Endothelial cell of umbilical vein (primary cell): ENCODE measurements around the gene DUSP10. TPM values are rescaled to one million over a fixed set of nuclear protein-coding genes. Genes with fewer than 3 reads are reported as not detected.

Experiments used
- BruUV-seq: library from RNA; stranded (reverse); fragments of 400-500 nt; replicated peaks from 2 replicates; lab custom pipeline; 2021; lab: Mats Ljungman, UMichigan
- CTCF ChIA-PET: fragments of 300-600, 350-600 bp; sonication (Branson Sonifier 250); formaldehyde crosslinking; loops from one replicate; lab custom pipeline; 2021; ENCODE audit warnings: antibody characterized with exemption, inconsistent platforms; lab: Charles Lee
- POLR2A ChIA-PET: fragments of 300-600, 350-600 bp; sonication (Branson Sonifier 250); formaldehyde crosslinking; loops from one replicate; lab custom pipeline; 2021; ENCODE audit warnings: antibody characterized with exemption, inconsistent platforms; lab: Charles Lee
- DNase-seq: peaks from one replicate; pipeline ENCODE4 v3.0.0-alpha.2; 2011; ENCODE audit warnings: low read depth, low spot score
- FAIRE-seq: peaks from 2 replicates; lab custom pipeline; 2011; peaks lifted over from hg19 to GRCh38; lab: Jason Lieb, UNC
- H2AFZ ChIP-seq: 2 replicates; pipeline ENCODE4 v1.6.0; 2012; ENCODE audit warnings: low read depth, low read length, control low read depth, inconsistent platforms
- H3K27ac ChIP-seq: 2 replicates; pipeline ENCODE4 v1.5.1; 2011; ENCODE audit warnings: low read depth, mild to moderate bottlenecking, control low read depth, low read length, moderate library complexity; ENCODE audit not compliant: insufficient read depth
- H3K27me3 ChIP-seq, 2 experiments: 2 replicates each; pipeline versions ENCODE4 v1.6.0 to v1.6.1; 2011; ENCODE audit warnings: low read length in 2 of 2, mixed read lengths in 1 of 2; ENCODE audit not compliant: control insufficient read depth in 2 of 2, insufficient read depth in 2 of 2
- H3K36me3 ChIP-seq, 2 experiments: 2 replicates in 1 of 2; 3 replicates in 1 of 2; pipeline ENCODE4 v1.5.1; 2011; ENCODE audit warnings: low read length in 2 of 2, mild to moderate bottlenecking in 1 of 2, moderate library complexity in 1 of 2; ENCODE audit not compliant: control insufficient read depth in 2 of 2, insufficient read depth in 2 of 2; ENCODE audit errors: extremely low read depth in 1 of 2
- H3K4me1 ChIP-seq: 3 replicates; pipeline ENCODE4 v1.5.1; 2011; ENCODE audit warnings: mild to moderate bottlenecking, low read length; ENCODE audit not compliant: control insufficient read depth, insufficient read depth; ENCODE audit errors: extremely low read depth
- H3K4me2 ChIP-seq: 2 replicates; pipeline ENCODE4 v1.6.1; 2011; ENCODE audit warnings: low read length, control low read depth, mixed read lengths; ENCODE audit not compliant: insufficient read depth
- H3K4me3 ChIP-seq, 3 experiments: fragments of 200-600 bp in 1 of 3; sonication (generic), shearing (Covaris generic) in 1 of 3; replicated peaks in 1 of 3; 2 replicates each; pipeline ENCODE4 v1.5.1; 2011 to 2016; ENCODE audit warnings: control low read depth in 3 of 3, low read length in 3 of 3, mild to moderate bottlenecking in 2 of 3, inconsistent platforms in 1 of 3, low read depth in 1 of 3, moderate library complexity in 1 of 3; ENCODE audit not compliant: insufficient read depth in 1 of 3
- H3K79me2 ChIP-seq: 2 replicates; pipeline ENCODE4 v1.6.0; 2012; ENCODE audit warnings: low read length, inconsistent platforms; ENCODE audit not compliant: control insufficient read depth, insufficient read depth
- H3K9ac ChIP-seq: replicated peaks from 2 replicates; pipeline ENCODE3; 2011; ENCODE audit warnings: low read length, control low read depth; ENCODE audit not compliant: insufficient read depth; ENCODE audit errors: extremely low read depth
- H3K9me1 ChIP-seq: replicated peaks from 3 replicates; pipeline ENCODE4 v1.6.0; 2011; ENCODE audit warnings: mild to moderate bottlenecking, low read length; ENCODE audit not compliant: control insufficient read depth, insufficient read depth; ENCODE audit errors: extremely low read depth
- H3K9me3 ChIP-seq: replicated peaks from 2 replicates; pipeline ENCODE4 v1.5.1; 2012; ENCODE audit warnings: low read length, inconsistent platforms; ENCODE audit not compliant: control insufficient read depth, insufficient read depth
- H4K20me1 ChIP-seq: replicated peaks from 2 replicates; pipeline ENCODE3; 2011; ENCODE audit warnings: mild to moderate bottlenecking, low read length; ENCODE audit not compliant: control insufficient read depth, insufficient read depth; ENCODE audit errors: extremely low read depth
- EZH2 ChIP-seq: IDR thresholded peaks from 2 replicates; pipeline ENCODE4 v1.6.1; 2012; ENCODE audit warnings: borderline replicate concordance, low read depth, mild to moderate bottlenecking, moderate library complexity, low read length, inconsistent platforms; ENCODE audit not compliant: severe bottlenecking
- FOS ChIP-seq: IDR thresholded peaks from 2 replicates; pipeline ENCODE4 v1.6.1; 2011; ENCODE audit warnings: mild to moderate bottlenecking, low read length, moderate library complexity, borderline replicate concordance; ENCODE audit not compliant: insufficient read depth
- GATA2 ChIP-seq: IDR thresholded peaks from 2 replicates; pipeline ENCODE4 v1.7.0; 2011; ENCODE audit warnings: low read depth, mild to moderate bottlenecking, moderate library complexity, mixed read lengths, low read length; ENCODE audit not compliant: insufficient read length, insufficient read depth
- JUN ChIP-seq: IDR thresholded peaks from 2 replicates; pipeline ENCODE4 v1.6.1; 2011; ENCODE audit warnings: borderline replicate concordance, low read depth; ENCODE audit not compliant: insufficient read length, insufficient read depth
- MYC ChIP-seq: IDR thresholded peaks from one replicate; pipeline ENCODE4 v1.6.1; 2011; ENCODE audit warnings: mild to moderate bottlenecking, low read depth, low read length
- POLR2A ChIP-seq: IDR thresholded peaks from 2 replicates; pipeline ENCODE4 v1.6.1; 2012; ENCODE audit warnings: low read depth, mild to moderate bottlenecking, control low read depth, low read length
- POLR2AphosphoS5 ChIP-seq: IDR thresholded peaks from 2 replicates; pipeline ENCODE4 v1.6.1; 2012; ENCODE audit warnings: low read depth, mild to moderate bottlenecking, control low read depth, low read length, moderate library complexity; ENCODE audit not compliant: insufficient read depth
- dilution Hi-C: fragments of 300-500 bp; cut with MboI; formaldehyde crosslinking; loops from one replicate; pipeline ENCODE4 v1.15.0; 2019; ENCODE audit warnings: low sequenced_read_pairs; ENCODE audit not compliant: extremely low pct_ligation_motif_present
- intact Hi-C: fragments of 100-400 bp; cut with micrococcal nuclease; formaldehyde crosslinking; loops from one replicate; pipeline ENCODE4 v1.10.0; 2022
- polyA plus RNA-seq, 4 experiments: library from polyadenylated mRNA; depleted of rRNA in 3 of 4; stranded (reverse) in 3 of 4; unstranded in 1 of 4; fragments of >200 nt; gene quantifications; 2 replicates each; pipeline versions ENCODE4 v1.2.1 to v1.2.3, GENCODE V29; 2011 to 2012; ENCODE audit warnings: missing spikeins in 1 of 4
- total RNA-seq: library from RNA; stranded (reverse); gene quantifications from 2 replicates; pipeline ENCODE4 v1.2.3, GENCODE V29; 2021
- TF ChIP-seq, protein P1 (sequence below), 2 donors: IDR thresholded peaks; 1 replicate in 1 of 2; 2 replicates in 1 of 2; pipeline ENCODE4 v1.5.1; 2011; ENCODE audit warnings: low read length in 2 of 2, mild to moderate bottlenecking in 2 of 2, moderate library complexity in 2 of 2, control low read depth in 1 of 2, inconsistent platforms in 1 of 2, low read depth in 1 of 2; ENCODE audit not compliant: insufficient read depth in 1 of 2; ENCODE audit errors: extremely low read depth in 1 of 2
- TF ChIP-seq, protein P2 (sequence below): IDR thresholded peaks from 2 replicates; pipeline ENCODE4 v1.6.1; 2011; ENCODE audit not compliant: insufficient read depth, insufficient read length

Gene DUSP10
- total and polyA plus RNA-seq, 2 donors (not counting 3 experiments of a cell fraction or from before 2014, with no cell fraction given), result 1.6 to 1.9 TPM

DNA sequence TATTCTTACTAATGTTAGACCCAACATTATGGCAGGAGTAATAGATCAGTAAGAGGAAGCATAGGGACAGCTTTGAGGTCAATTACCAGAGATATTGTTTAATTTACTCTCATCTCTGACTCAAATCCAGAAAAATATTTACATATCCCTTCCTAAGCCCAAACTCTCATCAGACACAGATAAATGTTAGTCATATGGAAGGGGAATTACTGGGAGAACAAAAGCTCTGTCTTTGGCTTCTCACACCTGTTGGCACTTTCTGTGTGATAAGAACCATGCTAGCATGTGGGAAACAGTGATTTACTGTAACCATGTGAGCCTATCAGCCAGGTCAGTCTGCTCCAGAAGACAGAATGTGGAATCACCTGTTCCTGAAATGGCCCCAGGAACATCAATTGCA is 72.4 kb downstream of the DUSP10 start:
- FAIRE-seq, result no peak
- dilution Hi-C loops, result no loop called here
- Histone ChIP-seq H3K9me1 (no peaks in the 10 kb centered on the region), H3K4me3 (no peak overlapping the region), H3K9me3 (no peaks in the 10 kb centered on the region), H3K4me2 (no peak overlapping the region), H3K79me2 (no peaks in the 10 kb centered on the region), H3K27me3 (peaks cover 27 to 70% of the 10 kb centered on the region in 2 experiments), H3K4me1 (peaks cover 13% of the 10 kb centered on the region), H3K9ac (no peak overlapping the region), H4K20me1 (peaks cover 3% of the 10 kb centered on the region), H2AFZ (no peak overlapping the region), H3K27ac (no peak overlapping the region), H3K36me3 (no peaks in the 10 kb centered on the region)
- no peak for DNase-seq
- no peak for TF ChIP-seq EZH2
- BruUV-seq, result no TSS peak
- CTCF ChIA-PET, result no interaction called here
- intact Hi-C loops, result no loop called here
- POLR2A ChIA-PET, result no interaction called here

DNA sequence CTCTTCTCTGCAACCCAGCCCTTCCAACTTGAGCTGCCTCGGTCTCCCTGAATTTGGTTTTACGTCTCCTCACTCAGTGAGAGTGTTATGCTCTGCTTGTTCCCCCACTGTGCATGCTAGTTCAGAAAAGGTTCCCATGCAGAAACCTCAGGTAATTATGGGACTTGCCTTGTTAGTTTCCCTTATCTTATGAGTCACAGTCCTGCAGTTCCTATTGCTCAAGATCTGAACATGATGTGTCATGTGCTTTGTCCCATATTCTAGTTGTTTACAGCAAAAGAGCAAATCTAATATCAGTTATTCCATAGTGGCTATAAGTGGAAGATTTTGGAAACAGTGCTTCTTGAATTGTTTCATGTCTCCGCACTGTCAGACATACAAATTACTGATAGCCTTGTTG is 74.4 kb downstream of the DUSP10 start:
- no peak overlapping the region for H3K27ac ChIP-seq
- H3K36me3 ChIP-seq, result no peaks in the 10 kb centered on the region
- H3K79me2 ChIP-seq, result no peaks in the 10 kb centered on the region
- DNase-seq (peak; percentile 16), FAIRE-seq (no peak)
- no peak overlapping the region for H2AFZ ChIP-seq
- H3K9me3 ChIP-seq, result no peaks in the 10 kb centered on the region
- CTCF ChIA-PET, result interaction anchor here (0.5 kb wide), 1 partner anchor 14 kb away, joined by 3 read pairs; no protein-coding TSS in a partner anchor
- H3K27me3 ChIP-seq, result peaks cover 20 to 70% of the 10 kb centered on the region in 2 experiments
- no peaks in the 10 kb centered on the region for H3K9me1 ChIP-seq
- POLR2A ChIA-PET, result no interaction called here
- peaks cover 3% of the 10 kb centered on the region for H4K20me1 ChIP-seq
- H3K4me2 ChIP-seq, result peak overlapping the region; percentile 21
- TF ChIP-seq EZH2, result no peak
- TF ChIP-seq FOS, result peak; percentile 82
- TF ChIP-seq POLR2AphosphoS5, result no peak
- TF ChIP-seq, protein P1, sequence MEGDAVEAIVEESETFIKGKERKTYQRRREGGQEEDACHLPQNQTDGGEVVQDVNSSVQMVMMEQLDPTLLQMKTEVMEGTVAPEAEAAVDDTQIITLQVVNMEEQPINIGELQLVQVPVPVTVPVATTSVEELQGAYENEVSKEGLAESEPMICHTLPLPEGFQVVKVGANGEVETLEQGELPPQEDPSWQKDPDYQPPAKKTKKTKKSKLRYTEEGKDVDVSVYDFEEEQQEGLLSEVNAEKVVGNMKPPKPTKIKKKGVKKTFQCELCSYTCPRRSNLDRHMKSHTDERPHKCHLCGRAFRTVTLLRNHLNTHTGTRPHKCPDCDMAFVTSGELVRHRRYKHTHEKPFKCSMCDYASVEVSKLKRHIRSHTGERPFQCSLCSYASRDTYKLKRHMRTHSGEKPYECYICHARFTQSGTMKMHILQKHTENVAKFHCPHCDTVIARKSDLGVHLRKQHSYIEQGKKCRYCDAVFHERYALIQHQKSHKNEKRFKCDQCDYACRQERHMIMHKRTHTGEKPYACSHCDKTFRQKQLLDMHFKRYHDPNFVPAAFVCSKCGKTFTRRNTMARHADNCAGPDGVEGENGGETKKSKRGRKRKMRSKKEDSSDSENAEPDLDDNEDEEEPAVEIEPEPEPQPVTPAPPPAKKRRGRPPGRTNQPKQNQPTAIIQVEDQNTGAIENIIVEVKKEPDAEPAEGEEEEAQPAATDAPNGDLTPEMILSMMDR (IDR thresholded peaks at IDR 0.05; ENCODE audit: extremely low read depth in 1 of 2, insufficient read depth in 1 of 2, low read depth in 1 of 2, low read length in 2 of 2), result no peak
- TF ChIP-seq JUN, result no peak
- TF ChIP-seq, protein P2, sequence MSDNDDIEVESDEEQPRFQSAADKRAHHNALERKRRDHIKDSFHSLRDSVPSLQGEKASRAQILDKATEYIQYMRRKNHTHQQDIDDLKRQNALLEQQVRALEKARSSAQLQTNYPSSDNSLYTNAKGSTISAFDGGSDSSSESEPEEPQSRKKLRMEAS, result no peak
- TF ChIP-seq GATA2, result peak; percentile 31
- no peak for TF ChIP-seq MYC
- no peak for TF ChIP-seq POLR2A
- dilution Hi-C loops (no loop called here), intact Hi-C loops (no loop called here)
- H3K9ac ChIP-seq, result no peak overlapping the region
- BruUV-seq, result no TSS peak
- peaks cover 12% of the 10 kb centered on the region for H3K4me1 ChIP-seq
- no peak overlapping the region for H3K4me3 ChIP-seq
